Adrenal gland (tissue), 12 donors: ENCODE data around the gene DRAM1. TPM values are rescaled to one million over a fixed set of nuclear protein-coding genes. Genes with fewer than 3 reads are reported as not detected.
"Not testable (repeated sequence)": the region's sequence is repeated elsewhere in the genome, so short reads cannot be mapped to it uniquely, and the experiment has no call there.

Experiments
- DNase-seq, 7 donors: peaks; one replicate each; pipeline ENCODE4 v3.0.0-alpha.2; 2019 to 2020
- H3K27ac ChIP-seq, 5 donors: fragments of 200-600 bp; sonication (generic) in 4 of 5; 1 replicate in 3 of 5; 2 replicates in 2 of 5; pipeline versions ENCODE4 v1.5.1 to v1.8.0; 2016 to 2020; ENCODE audit warnings: mild to moderate bottlenecking in 1 of 5
- H3K27me3 ChIP-seq: fragments of 200-600 bp; 2 replicates; pipeline ENCODE4 v1.8.0; 2021
- H3K36me3 ChIP-seq, 2 donors: fragments of 200-600 bp; replicated peaks in 1 of 2; 1 replicate in 1 of 2; 2 replicates in 1 of 2; pipeline versions ENCODE4 v1.5.1 to v1.8.0; 2018 to 2022
- H3K4me1 ChIP-seq, 2 donors: fragments of 200-600 bp; replicated peaks in 1 of 2; 1 replicate in 1 of 2; 2 replicates in 1 of 2; pipeline versions ENCODE4 v1.5.1 to v1.8.0; 2018 to 2021
- H3K4me3 ChIP-seq, 4 donors: fragments of 200-600 bp; sonication (generic) in 3 of 4; one replicate each; pipeline ENCODE4 v1.5.1; 2016 to 2018
- H3K9me3 ChIP-seq, 3 donors: fragments of 200-600 bp; sonication (generic) in 1 of 3; replicated peaks in 1 of 3; 1 replicate in 2 of 3; 2 replicates in 1 of 3; pipeline versions ENCODE4 v1.5.1 to v1.8.0; 2016 to 2021
- POLR2A ChIP-seq, 2 donors: fragments of 450-650 bp; IDR thresholded peaks; one replicate each; pipeline ENCODE4 v1.6.1; 2017; ENCODE audit warnings: antibody characterized with exemption in 2 of 2, mild to moderate bottlenecking in 2 of 2, moderate library complexity in 1 of 2
- WGBS, 4 donors: extraction: QIAGEN DNeasy Blood & Tissue Kit in 2 of 4; methylation state at CpG; one replicate each; pipeline versions ENCODE4 v1.1.5 to v1.1.7; 2013 to 2017; 5-methylcytosine and 5-hydroxymethylcytosine counted together
- intact Hi-C, 2 donors: fragments of 100-400 bp; cut with DNase I; formaldehyde crosslinking; loops; one replicate each; pipeline versions ENCODE4 v1.14.1 to v1.15.0; 2022 to 2023
- polyA plus RNA-seq, 3 donors: library from polyadenylated mRNA; stranded (reverse); fragments of 200-250 nt in 2 of 3; fragments of 350-450 nt in 1 of 3; fragmentation: Illumina TruSeq in 1 of 3; extraction: RNeasy Lipid Tissue Mini Kit (QIAGEN cat#74804) in 1 of 3; gene quantifications; one replicate each; pipeline ENCODE4 v1.2.3, GENCODE V29; 2013 to 2014
- total RNA-seq, 9 donors: library from RNA; depleted of rRNA in 4 of 9; stranded (reverse); fragments of >200 nt in 4 of 9; fragments of 120-200 nt in 1 of 9; fragmentation: NEBNext Ultra II Directional in 1 of 9; extraction: Animal tissue kit (Norgen Biotek cat#: 25700) in 1 of 9; gene quantifications; one replicate each; pipeline versions ENCODE4 v1.1.0 to v1.2.4, GENCODE V29; 2013 to 2023
- TF ChIP-seq, protein P1 (sequence below), 6 experiments: fragments of 450-650 bp in 4 of 6; fragments of 200-600 bp in 2 of 6; sonication (generic) in 1 of 6; IDR thresholded peaks; 1 replicate in 5 of 6; 2 replicates in 1 of 6; pipeline versions ENCODE4 v1.5.1 to v1.8.0; 2016 to 2021; ENCODE audit warnings: antibody characterized with exemption in 6 of 6, mild to moderate bottlenecking in 2 of 6, moderate library complexity in 1 of 6
- donor health status: healthy with polysubstance abuse.
- donor health status: Bipolar disorder and iron deficiency.
- donor health status: DM: yes; HTN: yes; CAD: no.
- donor health status: DM: no; HTN: no; CAD: no.
- donor health status: DM: no; HTN: no; CAD: no.
- donor health status: DM: yes; HTN: yes; CAD: no.

The DRAM1 gene
- total and polyA plus RNA-seq, 12 donors = 4.3 to 46.4 (median 29.0) TPM

DNA sequence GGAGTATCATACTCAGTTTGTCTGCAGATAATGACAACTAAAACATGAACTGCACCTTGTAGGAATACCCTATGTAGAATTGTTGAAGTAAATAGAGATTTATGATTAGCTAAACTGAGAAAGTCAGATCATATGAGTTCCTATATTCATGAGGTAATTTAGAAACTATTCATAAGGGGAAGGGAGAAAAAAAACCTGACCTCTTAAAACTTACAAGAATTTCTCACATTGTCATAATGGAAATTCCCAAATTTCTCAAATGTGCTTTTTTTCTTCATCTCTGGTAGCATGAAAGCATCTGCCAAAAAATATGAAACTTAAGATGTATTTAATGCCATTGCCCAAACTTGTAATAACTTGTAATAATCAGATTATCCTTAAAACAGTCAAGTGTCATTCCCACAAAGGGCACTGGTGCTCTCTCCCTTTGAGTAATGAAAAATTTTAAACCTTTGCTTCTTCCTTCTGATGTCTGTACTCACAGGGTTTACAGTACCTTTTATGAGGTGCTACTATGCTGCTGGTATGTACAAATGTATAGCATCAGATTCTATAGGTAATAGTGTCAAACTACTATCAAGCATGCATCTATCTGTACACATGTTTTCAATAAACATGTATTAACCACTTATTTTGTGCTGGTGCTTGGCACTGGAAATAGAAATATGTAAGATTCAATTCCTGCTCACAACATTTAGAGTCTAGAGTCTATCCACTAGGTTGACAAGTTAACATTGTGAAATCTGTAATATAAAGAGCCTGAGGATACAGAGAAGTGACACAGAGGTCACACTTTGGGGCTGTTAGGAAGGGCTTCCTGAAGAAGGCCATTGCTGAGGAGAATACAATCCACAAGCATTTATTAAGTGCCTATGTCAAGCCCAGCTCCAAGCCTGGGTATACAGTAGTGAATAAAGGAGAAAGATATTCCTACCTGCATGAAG lies 17.4 kb upstream of the DRAM1 start:
- Histone ChIP-seq H3K4me1 (peaks cover 12 to 19% of the 10 kb centered on the region in 2 donors), H3K9me3 (no peaks in the 10 kb centered on the region), H3K27ac (no peak overlapping the region), H3K27me3 (no peaks in the 10 kb centered on the region), H3K4me3 (no peak overlapping the region), H3K36me3 (no peaks in the 10 kb centered on the region)
- TF ChIP-seq, protein P1, sequence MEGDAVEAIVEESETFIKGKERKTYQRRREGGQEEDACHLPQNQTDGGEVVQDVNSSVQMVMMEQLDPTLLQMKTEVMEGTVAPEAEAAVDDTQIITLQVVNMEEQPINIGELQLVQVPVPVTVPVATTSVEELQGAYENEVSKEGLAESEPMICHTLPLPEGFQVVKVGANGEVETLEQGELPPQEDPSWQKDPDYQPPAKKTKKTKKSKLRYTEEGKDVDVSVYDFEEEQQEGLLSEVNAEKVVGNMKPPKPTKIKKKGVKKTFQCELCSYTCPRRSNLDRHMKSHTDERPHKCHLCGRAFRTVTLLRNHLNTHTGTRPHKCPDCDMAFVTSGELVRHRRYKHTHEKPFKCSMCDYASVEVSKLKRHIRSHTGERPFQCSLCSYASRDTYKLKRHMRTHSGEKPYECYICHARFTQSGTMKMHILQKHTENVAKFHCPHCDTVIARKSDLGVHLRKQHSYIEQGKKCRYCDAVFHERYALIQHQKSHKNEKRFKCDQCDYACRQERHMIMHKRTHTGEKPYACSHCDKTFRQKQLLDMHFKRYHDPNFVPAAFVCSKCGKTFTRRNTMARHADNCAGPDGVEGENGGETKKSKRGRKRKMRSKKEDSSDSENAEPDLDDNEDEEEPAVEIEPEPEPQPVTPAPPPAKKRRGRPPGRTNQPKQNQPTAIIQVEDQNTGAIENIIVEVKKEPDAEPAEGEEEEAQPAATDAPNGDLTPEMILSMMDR (IDR thresholded peaks at IDR 0.05) = no peak
- no peak for TF ChIP-seq POLR2A (IDR thresholded peaks at IDR 0.05)
- no peak for DNase-seq
- intact Hi-C loops = no loop called here

DNA sequence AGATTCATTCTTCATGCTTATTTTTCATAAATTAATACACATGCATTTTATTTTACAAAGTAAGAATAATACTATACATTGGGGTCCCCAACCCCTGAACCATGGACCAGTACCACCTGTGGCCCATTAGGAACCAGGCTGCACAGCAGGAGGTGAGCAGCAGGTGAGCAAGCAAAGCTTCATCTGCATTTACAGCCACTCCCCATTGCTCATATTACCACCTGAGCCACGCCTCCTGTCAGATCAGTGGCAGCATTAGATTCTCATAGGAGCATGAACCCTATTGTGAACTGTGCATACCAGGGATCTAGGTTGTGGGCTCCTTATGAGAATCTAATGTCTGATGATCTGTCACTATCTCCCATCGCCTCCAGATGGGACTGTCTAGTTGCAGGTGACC lies 15.7 kb upstream of the DRAM1 start:
- 93 to 100% (median 96%) methylated on average over 2 of the region's 2 CpGs for WGBS, 4 donors
- DNase-seq, H3K27ac ChIP-seq, H3K4me3 ChIP-seq, intact Hi-C loops, H3K4me1 ChIP-seq, H3K27me3 ChIP-seq, H3K36me3 ChIP-seq, H3K9me3 ChIP-seq: not testable (repeated sequence)

DNA sequence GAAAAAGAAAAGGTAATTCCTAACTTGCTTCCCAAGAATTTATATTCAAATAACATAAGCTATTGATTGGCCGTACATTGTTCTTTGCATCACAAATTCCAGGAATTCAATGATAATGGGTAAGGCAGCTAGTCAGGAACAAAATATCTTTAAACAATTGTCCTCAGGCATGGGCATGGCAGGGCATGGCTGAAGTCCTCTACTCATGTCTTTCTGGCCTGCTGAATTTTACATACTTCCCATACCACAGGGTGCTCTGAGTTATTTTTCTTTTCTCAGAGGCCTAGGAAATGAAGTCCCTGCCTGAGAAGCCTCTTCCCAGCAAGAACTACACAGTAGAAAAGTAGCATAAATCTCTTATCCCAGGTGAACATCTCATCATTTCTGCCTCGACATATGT lies 15.1 kb upstream of the DRAM1 start:
- TF ChIP-seq POLR2A (IDR thresholded peaks at IDR 0.05) = no peak
- TF ChIP-seq, protein P1 (IDR thresholded peaks at IDR 0.05) = no peak
- Histone ChIP-seq H3K36me3 (no peaks in the 10 kb centered on the region), H3K9me3 (no peaks in the 10 kb centered on the region), H3K4me1 (peaks cover 3 to 4% of the 10 kb centered on the region in 2 donors), H3K27ac (no peak overlapping the region), H3K4me3 (no peak overlapping the region), H3K27me3 (no peaks in the 10 kb centered on the region)
- WGBS, 4 donors = 86 to 98% (median 94%) methylated on average over 2 of the region's 2 CpGs
- no peak for DNase-seq
- intact Hi-C loops = no loop called here

DNA sequence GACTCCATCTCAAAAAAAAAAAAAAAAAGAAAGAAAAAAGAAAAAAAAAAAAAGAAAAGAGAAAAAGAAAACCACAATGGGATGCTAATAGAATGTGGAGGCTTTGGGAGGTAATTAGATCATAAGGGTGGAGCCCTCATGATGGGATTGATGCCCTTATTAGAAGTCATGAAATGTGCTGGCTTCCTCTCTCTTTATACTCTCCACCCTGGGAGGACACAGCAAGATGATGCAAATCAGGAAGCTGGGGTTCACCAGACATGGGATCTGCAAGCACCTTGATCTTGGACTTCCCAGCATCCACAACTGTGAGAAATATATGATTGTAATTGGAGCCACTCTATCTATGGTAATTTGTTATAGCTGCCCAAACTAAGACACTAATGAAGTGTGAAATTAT lies 13.4 kb upstream of the DRAM1 start:
- H3K4me3 ChIP-seq = no peak overlapping the region
- no peak overlapping the region for H3K27ac ChIP-seq
- no peaks in the 10 kb centered on the region for H3K9me3 ChIP-seq
- H3K4me1 ChIP-seq = no peaks in the 10 kb centered on the region
- H3K27me3 ChIP-seq = no peaks in the 10 kb centered on the region
- intact Hi-C loops = no loop called here
- no peak for DNase-seq
- no peaks in the 10 kb centered on the region for H3K36me3 ChIP-seq
- TF ChIP-seq POLR2A (IDR thresholded peaks at IDR 0.05) = no peak
- TF ChIP-seq, protein P1 (IDR thresholded peaks at IDR 0.05) = no peak
